SU-DHL-6 (cell line): ENCODE data around the gene AATF.

ENCODE experiments used
- CTCF ChIP-seq: fragments of 200-600 bp; sonication (generic); IDR thresholded peaks from one replicate; pipeline ENCODE4 v1.5.1; 2017; ENCODE audit warnings: antibody characterized with exemption, mild to moderate bottlenecking, low read length, moderate library complexity; ENCODE audit not compliant: insufficient read depth, poor library complexity, severe bottlenecking
- EZH2phosphoT487 ChIP-seq: fragments of 200-600 bp; sonication (generic), shearing (Covaris generic); conservative IDR thresholded peaks from 2 replicates; pipeline ENCODE4 v1.6.1; 2018; ENCODE audit warnings: mild to moderate bottlenecking, antibody characterized with exemption, low read length, moderate library complexity, mixed read lengths

GRCh38 chr17:37031493-37032083 is 82.8 kb downstream of the AATF start:
- TF ChIP-seq EZH2phosphoT487 (no peak), CTCF (no peak)
